KMS-11 (cell line): ENCODE data around the gene USP35.

Experiments
- H2AFZ ChIP-seq: fragments of 200-600 bp; sonication (generic); 2 replicates; pipeline ENCODE4 v1.6.1; 2016; ENCODE audit warnings: antibody characterized with exemption, mixed run types, low read depth
- H3K27ac ChIP-seq: fragments of 200-600 bp; sonication (generic); 2 replicates; pipeline ENCODE4 v1.6.1; 2016; ENCODE audit warnings: mild to moderate bottlenecking, mixed run types
- H3K27me3 ChIP-seq: fragments of 200-600 bp; sonication (generic); 2 replicates; pipeline ENCODE4 v1.6.1; 2017; ENCODE audit warnings: mild to moderate bottlenecking, low read depth, mixed run types, moderate library complexity; ENCODE audit not compliant: insufficient read depth
- H3K36me3 ChIP-seq: fragments of 200-600 bp; sonication (generic); 2 replicates; pipeline ENCODE4 v1.6.1; 2017; ENCODE audit warnings: mild to moderate bottlenecking, mixed run types; ENCODE audit not compliant: insufficient read depth
- H3K4me1 ChIP-seq: fragments of 200-600 bp; sonication (generic); 2 replicates; pipeline ENCODE4 v1.6.1; 2016; ENCODE audit warnings: mild to moderate bottlenecking, low read depth, mixed run types; ENCODE audit not compliant: poor library complexity, severe bottlenecking
- H3K4me2 ChIP-seq: fragments of 200-600 bp; sonication (generic); 2 replicates; pipeline ENCODE4 v1.7.0; 2016; ENCODE audit warnings: mild to moderate bottlenecking, mixed run types
- H3K4me3 ChIP-seq: fragments of 200-600 bp; sonication (generic); IDR thresholded peaks from 2 replicates; pipeline ENCODE4 v1.6.1; 2017; ENCODE audit warnings: low read depth, low read length, mixed read lengths; ENCODE audit not compliant: insufficient read depth
- H3K79me2 ChIP-seq: fragments of 200-600 bp; sonication (generic); 2 replicates; pipeline ENCODE4 v1.6.1; 2016; ENCODE audit warnings: low read depth, mixed run types; ENCODE audit not compliant: insufficient read depth
- H3K9ac ChIP-seq: fragments of 200-600 bp; sonication (generic); 2 replicates; pipeline ENCODE4 v1.6.1; 2016; ENCODE audit warnings: mild to moderate bottlenecking, mixed run types
- H4K20me1 ChIP-seq: fragments of 200-600 bp; sonication (generic); 2 replicates; pipeline ENCODE4 v1.6.1; 2016; ENCODE audit warnings: mild to moderate bottlenecking, mixed run types; ENCODE audit not compliant: insufficient read depth
- TF ChIP-seq, protein P1 (sequence below): fragments of 200-600 bp; sonication (generic); conservative IDR thresholded peaks from 2 replicates; pipeline ENCODE4 v1.6.1; 2017; ENCODE audit warnings: low read depth, mild to moderate bottlenecking, antibody characterized with exemption, low read length, moderate library complexity, mixed read lengths

USP35 gene

DNA sequence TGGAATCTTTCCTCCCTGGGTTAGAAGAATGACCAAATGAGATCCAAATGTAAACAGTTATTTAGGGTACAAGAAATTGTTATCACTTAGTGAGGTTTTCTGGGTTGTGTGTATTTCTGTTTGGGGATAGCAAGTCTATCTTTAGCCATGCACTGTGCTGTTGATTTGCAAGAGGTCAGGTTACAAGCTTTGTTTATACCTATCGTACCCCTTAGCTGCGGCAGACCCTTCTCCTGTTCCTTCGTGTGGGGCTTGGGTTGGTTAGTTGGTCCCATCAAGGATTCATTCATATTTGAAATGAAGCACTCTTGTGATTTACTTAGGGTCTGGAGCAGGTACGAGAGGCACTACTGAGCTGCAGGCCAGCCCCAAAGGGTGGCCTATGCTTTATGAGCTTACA lies 72.6 kb downstream of the USP35 start:
- no peaks in the 10 kb centered on the region for H4K20me1 ChIP-seq
- no peak overlapping the region for H3K4me3 ChIP-seq
- H3K9ac ChIP-seq, result no peak overlapping the region
- no peaks in the 10 kb centered on the region for H3K36me3 ChIP-seq
- TF ChIP-seq, protein P1, sequence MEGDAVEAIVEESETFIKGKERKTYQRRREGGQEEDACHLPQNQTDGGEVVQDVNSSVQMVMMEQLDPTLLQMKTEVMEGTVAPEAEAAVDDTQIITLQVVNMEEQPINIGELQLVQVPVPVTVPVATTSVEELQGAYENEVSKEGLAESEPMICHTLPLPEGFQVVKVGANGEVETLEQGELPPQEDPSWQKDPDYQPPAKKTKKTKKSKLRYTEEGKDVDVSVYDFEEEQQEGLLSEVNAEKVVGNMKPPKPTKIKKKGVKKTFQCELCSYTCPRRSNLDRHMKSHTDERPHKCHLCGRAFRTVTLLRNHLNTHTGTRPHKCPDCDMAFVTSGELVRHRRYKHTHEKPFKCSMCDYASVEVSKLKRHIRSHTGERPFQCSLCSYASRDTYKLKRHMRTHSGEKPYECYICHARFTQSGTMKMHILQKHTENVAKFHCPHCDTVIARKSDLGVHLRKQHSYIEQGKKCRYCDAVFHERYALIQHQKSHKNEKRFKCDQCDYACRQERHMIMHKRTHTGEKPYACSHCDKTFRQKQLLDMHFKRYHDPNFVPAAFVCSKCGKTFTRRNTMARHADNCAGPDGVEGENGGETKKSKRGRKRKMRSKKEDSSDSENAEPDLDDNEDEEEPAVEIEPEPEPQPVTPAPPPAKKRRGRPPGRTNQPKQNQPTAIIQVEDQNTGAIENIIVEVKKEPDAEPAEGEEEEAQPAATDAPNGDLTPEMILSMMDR, result no peak
- H3K4me2 ChIP-seq, result no peak overlapping the region
- no peaks in the 10 kb centered on the region for H3K79me2 ChIP-seq
- H3K27me3 ChIP-seq, result no peaks in the 10 kb centered on the region
- H2AFZ ChIP-seq, result no peak overlapping the region
- H3K27ac ChIP-seq, result no peak overlapping the region
- H3K4me1 ChIP-seq, result no peaks in the 10 kb centered on the region

DNA sequence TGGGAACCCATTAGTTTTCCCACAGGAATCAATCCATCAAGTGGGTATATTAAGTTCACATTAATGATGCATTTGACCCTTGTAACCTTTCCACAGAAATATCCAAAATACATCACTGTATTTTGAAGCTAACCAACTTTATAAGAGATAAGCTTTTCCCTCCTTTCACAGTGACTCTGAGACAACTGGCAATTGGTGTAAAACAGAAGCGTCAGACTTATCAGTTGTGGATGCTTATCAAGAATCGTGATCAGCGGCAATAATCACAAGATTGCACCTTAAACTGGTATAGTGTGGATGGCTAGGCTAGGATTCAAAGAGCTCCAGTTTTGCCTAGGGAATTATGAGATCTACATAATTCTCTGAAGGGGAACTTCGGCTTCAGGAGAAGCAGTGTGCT lies 73.1 kb downstream of the USP35 start:
- no peaks in the 10 kb centered on the region for H3K4me1 ChIP-seq
- H3K36me3 ChIP-seq, result no peaks in the 10 kb centered on the region
- TF ChIP-seq, protein P1, result no peak
- H3K27ac ChIP-seq, result no peak overlapping the region
- H4K20me1 ChIP-seq, result no peaks in the 10 kb centered on the region
- H3K9ac ChIP-seq, result no peak overlapping the region
- no peak overlapping the region for H3K4me2 ChIP-seq
- H2AFZ ChIP-seq, result no peak overlapping the region
- H3K27me3 ChIP-seq, result no peaks in the 10 kb centered on the region
- H3K79me2 ChIP-seq, result no peaks in the 10 kb centered on the region
- H3K4me3 ChIP-seq, result no peak overlapping the region

DNA sequence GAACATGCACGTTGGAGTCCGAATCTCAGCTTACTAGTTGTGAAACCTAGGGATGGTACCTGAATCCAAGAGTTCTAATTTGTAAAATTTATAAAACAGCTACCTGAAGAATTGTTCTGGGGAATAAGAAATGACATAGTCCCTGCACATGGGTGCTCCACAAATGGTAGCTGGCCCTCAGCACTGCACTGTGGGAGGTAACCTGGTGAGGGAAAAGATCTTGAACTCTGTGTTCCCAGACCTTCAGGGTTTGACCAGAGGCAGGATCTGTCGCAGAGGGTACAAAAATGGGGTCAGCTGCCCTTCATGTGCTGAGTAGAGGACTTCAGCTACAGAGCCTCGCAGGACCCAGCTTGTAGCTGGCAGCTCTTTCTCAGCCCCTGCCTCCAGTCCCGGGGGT lies 73.5 kb downstream of the USP35 start:
- Histone ChIP-seq H2AFZ (no peak overlapping the region), H4K20me1 (no peaks in the 10 kb centered on the region), H3K4me2 (no peak overlapping the region), H3K36me3 (no peaks in the 10 kb centered on the region), H3K27me3 (no peaks in the 10 kb centered on the region), H3K79me2 (no peaks in the 10 kb centered on the region), H3K9ac (no peak overlapping the region), H3K27ac (no peak overlapping the region), H3K4me3 (no peak overlapping the region), H3K4me1 (no peaks in the 10 kb centered on the region)
- TF ChIP-seq, protein P1, result no peak

DNA sequence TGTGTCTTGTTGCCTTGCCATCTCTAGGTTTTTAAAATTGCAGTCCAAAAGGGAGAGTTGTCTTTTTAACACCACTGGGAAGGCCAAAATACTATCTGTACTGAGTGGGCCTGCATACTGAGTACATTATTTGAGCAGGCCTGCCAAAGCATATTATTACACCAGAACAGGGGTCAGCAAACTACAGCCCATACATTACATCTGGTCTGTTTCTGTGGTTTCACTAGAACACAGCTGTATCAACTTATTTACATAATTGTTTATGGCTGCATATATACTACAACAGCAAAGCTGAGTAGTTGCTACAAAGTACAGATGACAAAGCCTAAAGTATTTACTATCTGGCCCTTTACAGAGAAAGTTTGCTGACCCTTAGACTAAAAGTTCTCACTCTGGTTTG lies 74.0 kb downstream of the USP35 start:
- no peak overlapping the region for H3K27ac ChIP-seq
- TF ChIP-seq, protein P1, result no peak
- H3K4me3 ChIP-seq, result no peak overlapping the region

More for the DNA sequence above, 74.0 kb downstream of the USP35 start:
- Histone ChIP-seq H3K9ac (no peak overlapping the region), H3K4me1 (no peaks in the 10 kb centered on the region), H4K20me1 (no peaks in the 10 kb centered on the region), H3K79me2 (no peaks in the 10 kb centered on the region), H3K27me3 (no peaks in the 10 kb centered on the region), H3K36me3 (no peaks in the 10 kb centered on the region), H2AFZ (no peak overlapping the region), H3K4me2 (no peak overlapping the region)
